ENCODE results near the gene MPZL2.
"Not testable (repeated sequence)": the region's sequence is repeated elsewhere in the genome, so short reads cannot be mapped to it uniquely, and the experiment has no call there.

MPZL2 gene

GRCh38 chr11:118263695-118264568, at the start of gene MPZL2:
Gene MPZL2, minus strand, starts transcription at chr11:118264297. Its CDS starts 144 bp downstream, at chr11:118264153.
- no peak for DNase-seq

DNA sequence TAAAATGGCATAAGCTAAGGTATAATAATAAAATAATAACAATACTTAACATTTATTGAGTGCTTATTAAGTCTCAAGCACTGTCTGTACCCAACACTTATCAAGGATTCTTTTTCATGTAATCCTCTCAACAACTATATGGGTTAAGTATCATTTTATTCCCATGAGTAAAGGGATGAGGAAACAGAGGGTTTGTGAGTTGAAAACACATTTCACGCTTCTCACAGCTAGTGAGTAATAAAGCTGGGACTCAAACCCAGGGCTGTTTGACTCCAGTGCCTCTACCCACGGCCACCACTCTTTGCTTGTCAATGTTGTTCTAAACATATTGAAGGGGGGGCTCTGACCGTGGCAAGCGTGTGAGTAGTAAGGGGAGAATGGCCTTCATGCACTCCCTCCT, 49.1 kb upstream of the MPZL2 start:
- DNase-seq: no peak

- DNase-seq: no peak
Observed at GRCh38 chr11:118312328-118312727, 48.2 kb upstream of the MPZL2 start.

- no peak for DNase-seq
Observed at GRCh38 chr11:118311518-118311917, 47.4 kb upstream of the MPZL2 start.

- no peak for DNase-seq
Observed at GRCh38 chr11:118310781-118311485, 46.8 kb upstream of the MPZL2 start.

GRCh38 chr11:118310271-118310670, 46.2 kb upstream of the MPZL2 start:
- no peak for DNase-seq

DNA sequence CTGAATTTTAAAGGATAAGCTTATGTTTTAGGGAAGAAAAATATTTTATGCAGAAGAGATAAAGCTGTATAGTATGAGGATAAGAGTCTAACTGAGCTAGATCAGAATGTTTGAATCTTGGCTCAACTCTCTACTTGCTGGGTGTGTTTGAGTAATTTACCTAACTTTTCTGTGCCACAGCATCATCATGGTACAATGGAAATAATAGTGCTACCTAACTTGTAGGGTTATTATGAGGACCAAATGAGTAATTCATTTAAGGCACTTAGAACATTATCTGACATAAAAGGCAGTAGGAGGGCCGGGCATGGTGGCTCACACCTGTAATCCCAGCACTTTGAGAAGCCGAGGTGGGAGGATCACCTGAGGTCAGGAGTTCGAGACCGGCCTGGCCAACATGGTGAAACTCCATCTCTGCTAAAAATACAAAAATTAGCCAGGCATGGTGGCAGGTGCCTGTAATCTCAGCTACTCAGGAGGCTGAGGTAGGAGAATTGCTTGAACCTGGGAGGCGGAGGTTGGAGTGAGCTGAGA, 45.0 kb upstream of the MPZL2 start:
- DNase-seq: not testable (repeated sequence)

DNA sequence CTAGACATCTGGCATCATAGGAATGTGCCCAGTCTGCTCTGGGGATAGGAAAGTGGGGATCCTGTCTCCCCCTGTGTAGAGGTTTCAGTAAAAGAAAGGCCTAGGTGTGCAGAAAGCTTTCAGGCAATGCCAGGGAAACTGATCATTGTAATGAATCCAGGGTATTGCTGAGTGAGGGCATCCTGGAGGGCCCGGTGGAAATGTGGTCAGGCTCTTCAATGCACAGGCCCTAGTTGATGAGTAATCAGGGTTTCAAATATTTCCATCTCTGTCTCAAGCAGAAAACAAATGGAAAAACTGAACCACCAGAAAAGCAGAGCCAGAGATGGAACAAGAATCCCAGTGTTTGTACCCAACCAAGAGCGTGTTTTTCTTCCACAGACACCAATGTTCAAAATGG, 42.5 kb upstream of the MPZL2 start:
- no peak for DNase-seq

- no peak for DNase-seq
Observed at GRCh38 chr11:118305726-118306125, 41.6 kb upstream of the MPZL2 start.

GRCh38 chr11:118304568-118305248, 40.6 kb upstream of the MPZL2 start, which contains the start of gene CD3E:
Gene CD3E, plus strand, starts transcription at chr11:118304730. Its CDS starts 223 bp downstream, at chr11:118304953.
- DNase-seq: no peak

- no peak for DNase-seq
Observed at GRCh38 chr11:118304227-118304567, 40.1 kb upstream of the MPZL2 start.

DNA sequence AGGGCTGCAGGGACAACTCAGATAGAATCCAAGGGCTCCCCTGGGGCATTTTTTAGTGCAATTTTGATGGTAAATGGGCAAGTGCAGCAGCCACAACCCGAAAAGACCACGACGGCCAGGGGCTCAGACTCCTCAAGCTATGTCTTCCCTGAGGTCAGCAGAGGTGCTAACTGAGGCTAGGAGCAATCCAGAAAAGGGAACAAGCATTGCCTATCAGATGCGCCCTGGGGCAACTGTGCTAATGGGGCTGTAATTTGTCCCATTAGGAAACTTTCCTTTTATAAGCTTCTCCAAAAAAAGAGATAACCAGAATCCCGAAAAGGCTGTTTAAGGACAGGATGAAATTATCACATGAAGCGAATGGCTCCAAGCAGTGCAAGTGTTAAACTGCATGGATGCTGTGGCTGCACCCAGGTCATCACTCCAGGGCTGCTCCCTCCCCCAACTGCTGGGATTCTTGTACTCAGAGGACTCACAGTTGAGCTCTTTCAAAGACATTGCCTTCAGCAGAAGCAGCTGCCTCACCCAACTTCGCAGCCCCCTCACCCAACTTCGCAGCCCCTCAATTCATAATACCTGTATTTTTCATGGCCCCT, 37.6 kb upstream of the MPZL2 start:
- no peak for DNase-seq

- no peak for DNase-seq
Observed at GRCh38 chr11:118295815-118296454, 31.8 kb upstream of the MPZL2 start.

GRCh38 chr11:118295199-118295598, 31.1 kb upstream of the MPZL2 start:
- no peak for DNase-seq

GRCh38 chr11:118294053-118294452, 30.0 kb upstream of the MPZL2 start:
- no peak for DNase-seq

DNA sequence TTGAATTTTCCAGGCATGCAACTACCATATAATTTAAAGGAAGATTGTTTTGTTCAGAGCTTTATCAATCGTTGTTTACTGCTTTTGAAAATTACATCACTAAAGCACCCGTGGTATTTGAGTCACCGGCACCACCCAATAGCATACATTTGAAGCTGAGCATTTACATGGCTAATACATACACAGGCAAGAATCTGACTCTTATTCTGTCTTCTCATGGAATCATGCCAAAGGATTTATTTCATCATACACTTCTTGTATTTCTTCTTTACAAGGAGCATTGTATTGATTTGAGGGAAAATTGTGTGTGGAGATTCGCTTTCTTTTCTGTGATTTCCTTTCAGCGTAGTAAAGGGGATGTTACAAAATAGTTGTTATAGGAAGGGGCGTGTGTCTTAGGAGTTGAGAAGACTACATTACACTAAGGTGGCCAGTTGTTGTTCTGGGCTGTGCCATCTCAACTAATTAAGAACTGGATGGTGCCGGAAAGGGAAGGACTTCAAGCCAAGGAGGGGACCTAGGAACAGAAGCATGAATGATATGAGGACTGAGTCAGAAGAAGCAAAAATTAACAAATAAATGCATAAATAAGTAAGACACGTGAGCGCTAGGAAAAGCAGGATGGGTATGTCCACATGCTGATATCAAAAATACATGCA, 27.5 kb upstream of the MPZL2 start:
- DNase-seq: no peak

- no peak for DNase-seq
Observed at GRCh38 chr11:118290923-118291322, 26.8 kb upstream of the MPZL2 start.

GRCh38 chr11:118289401-118289800, 25.3 kb upstream of the MPZL2 start:
- DNase-seq: no peak

DNA sequence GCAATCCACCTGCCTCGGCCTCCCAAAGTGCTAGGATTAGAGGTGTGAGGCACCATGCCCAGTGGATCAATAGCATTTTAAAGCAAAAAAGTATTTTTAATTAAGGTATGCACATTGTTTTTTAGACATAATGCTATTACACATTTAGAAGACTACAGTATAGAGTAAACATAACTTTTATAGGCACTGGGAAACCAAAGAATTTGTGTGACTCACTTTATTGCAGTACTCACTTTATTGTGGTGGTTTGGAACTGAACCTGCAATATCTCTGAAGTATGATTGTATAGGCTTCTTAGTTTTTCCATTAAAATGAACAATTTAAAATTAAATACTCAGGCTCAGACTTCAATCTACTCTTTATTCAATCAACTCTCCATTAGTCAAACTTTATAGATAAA, 22.9 kb upstream of the MPZL2 start:
- DNase-seq: no peak

GRCh38 chr11:118286545-118286944, 22.4 kb upstream of the MPZL2 start:
- no peak for DNase-seq

DNA sequence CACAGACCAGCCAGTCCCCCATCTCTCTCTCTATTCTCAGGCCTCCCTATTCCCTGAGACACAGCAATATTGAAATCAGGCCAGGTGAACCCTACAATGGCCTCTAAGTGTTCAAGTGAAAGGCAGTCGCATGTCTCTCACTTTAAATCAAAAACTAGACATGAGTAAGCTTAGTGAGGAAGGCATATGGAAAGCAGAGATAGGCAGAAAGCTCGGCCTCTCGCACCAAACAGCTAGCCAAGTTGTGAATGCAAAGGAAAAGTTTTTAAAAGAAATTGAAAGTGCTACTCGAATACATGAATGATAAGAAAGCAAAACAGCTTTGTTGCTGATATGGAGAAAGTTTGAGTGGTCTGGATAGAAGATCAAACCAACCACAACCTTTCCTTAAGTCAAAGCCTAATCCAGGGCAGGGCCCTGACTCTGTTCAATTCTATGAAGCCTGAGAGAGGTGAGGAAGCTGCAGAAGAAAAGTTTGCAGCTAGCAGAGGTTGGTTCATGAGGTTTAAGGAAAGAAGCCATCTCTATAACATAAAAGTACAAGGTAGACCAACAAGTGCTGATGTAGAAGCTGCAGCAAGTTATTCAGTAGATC, 19.8 kb upstream of the MPZL2 start:
- no peak for DNase-seq
